ENCODE measurements around the gene PSMD1. TPM values are rescaled to one million over a fixed set of nuclear protein-coding genes. Genes with fewer than 3 reads are reported as not detected.

Gene PSMD1
- total RNA-seq, 2 donors from 2014 or later, result 47.1 to 73.1 TPM

- no peaks in the 10 kb centered on the region for H3K4me1 ChIP-seq (replicated peaks)
- no peak overlapping the region for H3K4me3 ChIP-seq
- H3K9me3 ChIP-seq, result no peaks in the 10 kb centered on the region
- intact Hi-C loops (cut with DNase I), result no loop called here
- no peak overlapping the region for H3K27ac ChIP-seq
- H3K36me3 ChIP-seq, result no peaks in the 10 kb centered on the region
- WGBS, result 73% methylated on average over 18 of the region's 18 CpGs
- H3K27me3 ChIP-seq (replicated peaks; ENCODE audit: insufficient read depth), result no peaks in the 10 kb centered on the region
- TF ChIP-seq, protein P1, sequence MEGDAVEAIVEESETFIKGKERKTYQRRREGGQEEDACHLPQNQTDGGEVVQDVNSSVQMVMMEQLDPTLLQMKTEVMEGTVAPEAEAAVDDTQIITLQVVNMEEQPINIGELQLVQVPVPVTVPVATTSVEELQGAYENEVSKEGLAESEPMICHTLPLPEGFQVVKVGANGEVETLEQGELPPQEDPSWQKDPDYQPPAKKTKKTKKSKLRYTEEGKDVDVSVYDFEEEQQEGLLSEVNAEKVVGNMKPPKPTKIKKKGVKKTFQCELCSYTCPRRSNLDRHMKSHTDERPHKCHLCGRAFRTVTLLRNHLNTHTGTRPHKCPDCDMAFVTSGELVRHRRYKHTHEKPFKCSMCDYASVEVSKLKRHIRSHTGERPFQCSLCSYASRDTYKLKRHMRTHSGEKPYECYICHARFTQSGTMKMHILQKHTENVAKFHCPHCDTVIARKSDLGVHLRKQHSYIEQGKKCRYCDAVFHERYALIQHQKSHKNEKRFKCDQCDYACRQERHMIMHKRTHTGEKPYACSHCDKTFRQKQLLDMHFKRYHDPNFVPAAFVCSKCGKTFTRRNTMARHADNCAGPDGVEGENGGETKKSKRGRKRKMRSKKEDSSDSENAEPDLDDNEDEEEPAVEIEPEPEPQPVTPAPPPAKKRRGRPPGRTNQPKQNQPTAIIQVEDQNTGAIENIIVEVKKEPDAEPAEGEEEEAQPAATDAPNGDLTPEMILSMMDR (IDR thresholded peaks at IDR 0.05), result no peak
- TF ChIP-seq POLR2AphosphoS5 (IDR thresholded peaks at IDR 0.05), result no peak
- TF ChIP-seq POLR2A (IDR thresholded peaks at IDR 0.05), result no peak
- no peak for DNase-seq (ENCODE audit: low spot score)
Measured at GRCh38 chr2:231187736-231188505, 131.3 kb downstream of the PSMD1 start.

GRCh38 chr2:231188506-231189170 is 132.0 kb downstream of the PSMD1 start:
- no peak for DNase-seq (ENCODE audit: low spot score)
- WGBS, result 95% methylated on average over 6 of the region's 6 CpGs

DNA sequence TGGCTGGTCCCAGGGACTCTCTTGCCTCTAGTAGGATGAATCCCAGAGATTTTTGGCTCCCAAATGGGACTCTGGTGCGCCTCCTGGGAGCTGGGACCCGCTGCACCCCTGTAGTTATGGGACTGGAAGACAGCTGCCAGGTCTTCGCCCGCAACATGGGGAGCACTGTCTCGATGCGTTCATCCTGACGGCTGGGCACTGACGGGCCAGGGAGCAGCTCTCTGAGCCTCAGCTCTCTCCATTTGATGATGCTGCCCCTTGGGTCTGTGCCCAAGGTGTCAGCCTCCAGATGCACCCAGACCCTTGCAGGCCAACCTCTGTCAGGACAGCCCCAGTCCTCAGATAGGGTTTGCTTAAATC is 132.5 kb downstream of the PSMD1 start:
- H3K4me3 ChIP-seq, result no peak overlapping the region
- no peak overlapping the region for H3K27ac ChIP-seq
- TF ChIP-seq POLR2AphosphoS5 (IDR thresholded peaks at IDR 0.05), result no peak
- no peak for TF ChIP-seq POLR2A (IDR thresholded peaks at IDR 0.05)
- TF ChIP-seq, protein P1 (IDR thresholded peaks at IDR 0.05), result no peak
- intact Hi-C loops (cut with DNase I), result no loop called here
- no peaks in the 10 kb centered on the region for H3K9me3 ChIP-seq
- WGBS, result 97% methylated on average over 8 of the region's 8 CpGs
- DNase-seq (ENCODE audit: low spot score), result no peak
- no peaks in the 10 kb centered on the region for H3K27me3 ChIP-seq (replicated peaks; ENCODE audit: insufficient read depth)
- H3K4me1 ChIP-seq (replicated peaks), result no peaks in the 10 kb centered on the region
- H3K36me3 ChIP-seq, result no peaks in the 10 kb centered on the region

More at GRCh38 chr2:231188506-231189170, 132.0 kb downstream of the PSMD1 start:
- Histone ChIP-seq H3K4me1 (replicated peaks) (no peaks in the 10 kb centered on the region), H3K4me3 (no peak overlapping the region), H3K27me3 (replicated peaks; ENCODE audit: insufficient read depth) (no peaks in the 10 kb centered on the region), H3K9me3 (no peaks in the 10 kb centered on the region), H3K27ac (no peak overlapping the region), H3K36me3 (no peaks in the 10 kb centered on the region)
- TF ChIP-seq, protein P1 (IDR thresholded peaks at IDR 0.05), result no peak
- TF ChIP-seq POLR2AphosphoS5 (IDR thresholded peaks at IDR 0.05) (no peak), POLR2A (IDR thresholded peaks at IDR 0.05) (no peak)
- intact Hi-C loops (cut with DNase I), result no loop called here

DNA sequence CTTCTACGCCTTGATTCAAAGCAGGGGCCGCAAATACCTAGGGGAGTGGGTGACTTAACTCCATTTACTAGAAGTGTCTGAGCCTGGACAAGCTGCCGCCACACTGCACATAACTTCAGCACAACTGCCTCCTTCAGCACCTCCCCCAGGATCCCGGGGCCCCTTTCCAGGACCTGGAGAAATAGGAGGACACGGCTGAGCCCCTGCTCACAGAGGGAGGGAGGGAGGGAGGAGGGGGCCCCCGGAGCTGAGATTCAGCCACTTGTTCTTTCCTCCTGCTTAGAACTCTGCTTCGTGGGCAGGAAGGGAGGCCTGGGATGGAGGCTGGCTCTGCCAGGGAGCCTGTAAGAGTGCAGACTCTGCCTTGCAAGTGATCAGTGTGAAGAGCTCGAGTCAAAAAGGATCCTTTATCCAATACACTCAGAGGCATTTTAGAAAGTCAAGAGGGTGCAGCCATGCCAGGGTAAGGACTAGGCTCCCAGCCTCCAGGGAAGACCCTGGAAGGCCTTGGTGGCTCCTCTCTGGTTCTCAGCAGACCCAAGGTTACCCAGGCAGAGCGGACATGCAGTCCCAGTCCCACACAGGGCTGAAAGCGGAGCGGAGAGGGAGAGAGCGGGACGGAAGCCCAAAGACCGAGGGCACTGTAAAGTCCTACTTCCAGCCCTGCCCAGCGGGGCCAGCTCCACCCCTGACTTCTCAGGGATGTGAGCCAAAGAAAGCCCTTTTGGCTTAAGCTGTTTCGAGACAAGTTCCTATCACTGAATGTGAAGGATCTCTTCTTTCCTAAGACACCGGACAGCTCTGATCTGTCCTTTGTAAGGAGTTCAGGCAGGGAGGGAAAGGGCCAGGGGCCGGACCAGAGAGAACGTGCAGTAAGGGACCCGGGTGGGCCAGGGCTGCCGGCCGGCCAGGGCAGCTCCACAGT is 133.2 kb downstream of the PSMD1 start:
- no peak for DNase-seq (ENCODE audit: low spot score)
- Histone ChIP-seq H3K9me3 (no peaks in the 10 kb centered on the region), H3K27ac (peak overlapping the region; percentile 77 to 78), H3K36me3 (no peaks in the 10 kb centered on the region), H3K4me3 (peak overlapping the region in 1 of 2 donors; percentile 24), H3K27me3 (replicated peaks; ENCODE audit: insufficient read depth) (no peaks in the 10 kb centered on the region), H3K4me1 (replicated peaks) (no peaks in the 10 kb centered on the region)
- WGBS, result 51% methylated on average over 22 of the region's 22 CpGs
- TF ChIP-seq, protein P1 (IDR thresholded peaks at IDR 0.05), result no peak
- TF ChIP-seq POLR2AphosphoS5 (IDR thresholded peaks at IDR 0.05) (no peak), POLR2A (IDR thresholded peaks at IDR 0.05) (no peak)
- intact Hi-C loops (cut with DNase I), result no loop called here

All from prostate gland (tissue), 2 donors.